SKM-1 treated with dmso at 0.1 percent for 144 hours (cell line): Measurements from ENCODE around the gene SPINT3.

Experiments used
- DNase-seq: peaks from one replicate; lab custom pipeline; 2025; ENCODE audit not compliant: unreplicated experiment; lab: John Stamatoyannopoulos, UW

Gene SPINT3

DNA sequence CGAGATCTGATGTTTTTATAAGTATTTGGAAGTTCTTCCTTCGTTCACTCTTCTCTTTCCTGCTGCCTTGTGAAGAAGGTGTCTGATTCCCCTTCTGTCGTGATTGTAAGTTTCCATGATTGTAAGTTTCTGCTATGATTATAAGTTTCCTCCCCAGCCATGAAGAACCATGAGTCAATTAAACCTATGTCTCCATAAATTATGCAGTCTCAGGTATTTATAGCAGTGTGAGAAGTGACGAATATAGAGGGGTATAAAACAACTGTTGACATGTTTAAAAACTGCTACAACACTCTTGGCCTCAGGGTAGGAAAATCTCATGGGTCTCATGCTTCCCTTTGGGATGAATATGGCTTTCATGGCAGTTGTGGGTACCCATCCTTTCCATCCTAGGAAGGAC is 51.7 kb downstream of the SPINT3 start:
- DNase-seq: no peak

DNA sequence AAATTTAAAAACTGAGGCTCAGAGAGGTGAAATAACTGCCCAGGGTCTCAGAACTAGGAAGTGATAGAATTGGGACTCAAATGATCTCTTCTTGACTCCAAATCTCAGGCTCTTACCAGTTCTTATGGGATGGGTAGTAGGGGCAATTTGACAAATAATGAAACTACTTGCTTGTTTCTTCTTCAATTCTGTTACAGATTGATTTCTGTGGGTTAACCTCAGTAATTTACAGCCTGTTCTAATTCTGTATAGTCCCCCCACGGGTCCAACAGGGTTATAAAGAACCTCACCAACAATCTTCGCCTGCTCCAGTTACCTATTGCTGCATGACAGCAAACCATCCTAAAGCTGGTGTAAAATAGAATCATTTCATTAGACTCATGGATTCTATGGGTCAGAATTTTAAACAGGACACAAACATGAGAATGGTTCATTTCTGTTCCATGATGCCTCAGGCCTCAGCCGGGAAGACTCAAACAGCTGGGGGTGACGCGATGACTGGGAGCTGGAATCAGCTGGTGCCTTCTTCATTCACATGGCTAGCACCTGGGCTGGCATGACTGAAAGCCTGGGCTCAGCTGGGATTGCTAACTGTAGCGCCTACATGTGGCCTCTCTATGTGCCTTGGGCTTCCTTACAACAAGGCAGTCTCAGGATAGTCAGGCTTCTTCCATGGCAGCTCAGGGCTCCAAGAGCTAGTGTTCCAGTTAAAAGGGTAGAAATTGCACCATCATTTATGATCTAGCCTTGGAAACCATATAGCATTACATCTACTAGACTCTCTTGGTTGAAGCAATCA is 52.5 kb downstream of the SPINT3 start:
- no peak for DNase-seq
